ENCODE data around the gene ALOXE3. TPM values are rescaled to one million over a fixed set of nuclear protein-coding genes. Genes with fewer than 3 reads are reported as not detected.
A peak's percentile ranks its signal among the peaks of the same experiment; 100 is the strongest.

ALOXE3 gene
- total and polyA plus RNA-seq, 2 of the 8 experiments (the other 6 are each of a cell fraction or from before 2014, with no cell fraction given) = 0.26 TPM; not detected in 1

GRCh38 chr17:8053600-8053999 lies 64.7 kb downstream of the ALOXE3 start:
- DNase-seq (ENCODE audit: low read depth in 1 of 2, low spot score in 2 of 2) = no peak
- 94% methylated on average over 7 of the region's 7 CpGs; no CpG with 5 or more reads in 1 of the 2 experiments for WGBS, 2 experiments (ENCODE audit: extremely low coverage in 1 of 2, insufficient coverage in 1 of 2, insufficient read length in 1 of 2, insufficient replicate concordance in 2 of 2, low coverage in 1 of 2, low lambda C conversion rate in 2 of 2, missing lambda C conversion rate in 1 of 2)
- Histone ChIP-seq H3K9me3 (ENCODE audit: insufficient read depth in 2 of 2, low read depth in 1 of 2, low read length in 1 of 2) (no peaks in the 10 kb centered on the region), H3K23ac (ENCODE audit: insufficient read length) (no peak overlapping the region), H3K4me1 (replicated peaks in 1 of 4; ENCODE audit: control insufficient read depth in 3 of 4, insufficient read depth in 4 of 4, low read length in 3 of 4) (peaks cover 0 to 4% (median 0%) of the 10 kb centered on the region in 4 experiments; a peak in 1 of 7 replicates), H3K27me3 (replicated peaks in 1 of 4; ENCODE audit: control insufficient read depth in 3 of 4, extremely low read depth in 1 of 4, insufficient read depth in 3 of 4, low read length in 3 of 4) (peaks cover 1 to 12% (median 9%) of the 10 kb centered on the region in 4 experiments; a peak in 5 of 7 replicates), H2AK5ac (ENCODE audit: low read depth, low read length) (no peak overlapping the region), H3K36me3 (ENCODE audit: control insufficient read depth in 2 of 4, insufficient read depth in 4 of 4, low read length in 3 of 4) (no peaks in the 10 kb centered on the region), H3K4me2 (ENCODE audit: insufficient read depth in 1 of 2, low read depth in 2 of 2, low read length in 2 of 2) (no peak overlapping the region), H4K8ac (ENCODE audit: extremely low read depth, insufficient read depth, low read length) (no peak overlapping the region), H3K79me2 (ENCODE audit: control insufficient read depth in 1 of 2, insufficient read depth in 2 of 2, low read length in 2 of 2) (no peaks in the 10 kb centered on the region), H3K79me1 (ENCODE audit: low read depth, low read length) (no peaks in the 10 kb centered on the region), H4K91ac (replicated peaks; ENCODE audit: insufficient read length, low read length) (no peak overlapping the region), H2BK120ac (replicated peaks; ENCODE audit: low read depth, low read length) (no peak overlapping the region), H3K9ac (replicated peaks in 1 of 4; ENCODE audit: extremely low read depth in 1 of 4, low read depth in 3 of 4, low read length in 3 of 4) (no peak overlapping the region), H2BK20ac (ENCODE audit: low read length) (no peak overlapping the region), H3K23me2 (ENCODE audit: low read depth, low read length) (no peaks in the 10 kb centered on the region; the same call in 1 of the 2 replicates), H2BK5ac (ENCODE audit: low read depth, low read length) (no peak overlapping the region), H2BK15ac (ENCODE audit: low read length) (no peak overlapping the region), H3K4ac (replicated peaks; ENCODE audit: insufficient read length, low read depth, low read length) (no peak overlapping the region), H2BK12ac (ENCODE audit: low read depth, low read length) (no peak overlapping the region), H2AFZ (ENCODE audit: low read length) (no peak overlapping the region), H4K20me1 (replicated peaks in 1 of 2; ENCODE audit: control insufficient read depth in 1 of 2, insufficient read depth in 2 of 2, low read length in 2 of 2) (no peaks in the 10 kb centered on the region), H3K18ac (ENCODE audit: extremely low read depth, low read length) (no peak overlapping the region), H4K5ac (ENCODE audit: insufficient read length, low read depth, low read length) (no peak overlapping the region), H3K4me3 (ENCODE audit: extremely low read depth in 1 of 4, insufficient read depth in 2 of 4, low read depth in 3 of 4, low read length in 4 of 4) (no peak overlapping the region), H3K14ac (ENCODE audit: insufficient read length) (no peak overlapping the region), H3K27ac (ENCODE audit: low read depth, low read length) (no peak overlapping the region), H3K56ac (replicated peaks; ENCODE audit: insufficient read length, low read depth, low read length) (no peak overlapping the region)
- ChIA-PET POLR2A (ENCODE audit: partially characterized antibody) (no interaction called here), CTCF (ENCODE audit: partially characterized antibody) (interaction anchor here (0.8 to 6.5 kb wide), 3 partner anchors 12 to 310 kb away, joined by 3 to 93 read pairs (median 6); no protein-coding TSS in a partner anchor)
- no peak for FAIRE-seq
- TF ChIP-seq BCL11A (IDR thresholded peaks at IDR 0.05; ENCODE audit: low read depth in 2 of 2, low read length in 2 of 2) (no peak), CREB1 (IDR thresholded peaks at IDR 0.05) (0 out of 2 replicates have a peak, but pooled peaks have one; percentile 20), MAFK (IDR thresholded peaks at IDR 0.05; ENCODE audit: low read depth, low read length) (no peak), EP300 (IDR thresholded peaks at IDR 0.05; ENCODE audit: borderline replicate concordance in 1 of 2, low read depth in 2 of 2, low read length in 2 of 2) (no peak), SP2 (IDR thresholded peaks at IDR 0.05; ENCODE audit: low read length) (no peak)

All from H1 (cell line).